Upper lobe of right lung (tissue), 1 donor: ENCODE measurements around the gene TNKS2. TPM values are rescaled to one million over a fixed set of nuclear protein-coding genes. Genes with fewer than 3 reads are reported as not detected.

Experiments used
- ATAC-seq: fragments of 200-7000 bp; cut with Tn5 transposase; one replicate; pipeline ENCODE4 v1.9.1; 2020; ENCODE audit warnings: mild to moderate bottlenecking, moderate library complexity
- DNase-seq: peaks from one replicate; pipeline ENCODE4 v3.0.0-alpha.2; 2020
- H3K27ac ChIP-seq: fragments of 200-600 bp; one replicate; pipeline ENCODE4 v1.8.0; 2022
- H3K27me3 ChIP-seq: fragments of 200-600 bp; one replicate; pipeline ENCODE4 v1.8.0; 2022; ENCODE audit warnings: mild to moderate bottlenecking
- H3K36me3 ChIP-seq: fragments of 200-600 bp; one replicate; pipeline ENCODE4 v1.8.0; 2022
- H3K4me1 ChIP-seq: fragments of 200-600 bp; one replicate; pipeline ENCODE4 v1.8.0; 2022
- H3K4me3 ChIP-seq: fragments of 200-600 bp; one replicate; pipeline ENCODE4 v1.8.0; 2022; ENCODE audit warnings: mild to moderate bottlenecking
- H3K9me3 ChIP-seq: fragments of 200-600 bp; one replicate; pipeline ENCODE4 v1.8.0; 2022
- intact Hi-C: fragments of 100-400 bp; cut with DNase I; formaldehyde crosslinking; loops from one replicate; pipeline ENCODE4 v1.11.0; 2022
- total RNA-seq: library from RNA; stranded (reverse); fragmentation: NEBNext Ultra II Directional; extraction: Animal tissue kit (Norgen Biotek cat#: 25700); gene quantifications from one replicate; pipeline ENCODE4 v1.2.1, GENCODE V29; 2021
- TF ChIP-seq, protein P1 (sequence below): fragments of 200-600 bp; IDR thresholded peaks from one replicate; pipeline ENCODE4 v1.8.0; 2022; ENCODE audit warnings: antibody characterized with exemption
- donor health status: DM: no; HTN: yes; CAD: no; lungs with severe emphysema.

TNKS2 gene
- total RNA-seq, 1 donor from 2014 or later: 40.5 TPM

DNA sequence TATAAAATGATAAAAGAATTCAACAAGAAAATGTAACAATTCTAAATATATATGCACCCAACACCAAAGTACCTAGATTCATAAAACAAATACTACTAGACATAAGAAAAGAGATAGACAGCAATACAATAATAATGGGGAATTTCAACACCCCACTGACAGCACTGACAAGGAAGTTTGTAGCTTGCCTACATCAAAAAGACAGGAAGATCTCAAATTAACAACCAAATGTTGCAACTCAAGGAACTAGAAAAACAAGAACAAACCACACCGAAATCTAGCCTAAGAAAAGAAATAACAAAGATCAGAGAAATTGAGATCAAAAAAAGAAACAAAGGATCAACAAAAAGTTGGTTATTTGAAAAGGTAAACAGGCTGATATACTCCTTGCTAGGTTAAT is 36.5 kb upstream of the TNKS2 start:
- TF ChIP-seq, protein P1, sequence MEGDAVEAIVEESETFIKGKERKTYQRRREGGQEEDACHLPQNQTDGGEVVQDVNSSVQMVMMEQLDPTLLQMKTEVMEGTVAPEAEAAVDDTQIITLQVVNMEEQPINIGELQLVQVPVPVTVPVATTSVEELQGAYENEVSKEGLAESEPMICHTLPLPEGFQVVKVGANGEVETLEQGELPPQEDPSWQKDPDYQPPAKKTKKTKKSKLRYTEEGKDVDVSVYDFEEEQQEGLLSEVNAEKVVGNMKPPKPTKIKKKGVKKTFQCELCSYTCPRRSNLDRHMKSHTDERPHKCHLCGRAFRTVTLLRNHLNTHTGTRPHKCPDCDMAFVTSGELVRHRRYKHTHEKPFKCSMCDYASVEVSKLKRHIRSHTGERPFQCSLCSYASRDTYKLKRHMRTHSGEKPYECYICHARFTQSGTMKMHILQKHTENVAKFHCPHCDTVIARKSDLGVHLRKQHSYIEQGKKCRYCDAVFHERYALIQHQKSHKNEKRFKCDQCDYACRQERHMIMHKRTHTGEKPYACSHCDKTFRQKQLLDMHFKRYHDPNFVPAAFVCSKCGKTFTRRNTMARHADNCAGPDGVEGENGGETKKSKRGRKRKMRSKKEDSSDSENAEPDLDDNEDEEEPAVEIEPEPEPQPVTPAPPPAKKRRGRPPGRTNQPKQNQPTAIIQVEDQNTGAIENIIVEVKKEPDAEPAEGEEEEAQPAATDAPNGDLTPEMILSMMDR: no peak
- Histone ChIP-seq H3K9me3 (no peaks in the 10 kb centered on the region), H3K4me3 (no peak overlapping the region), H3K27ac (no peak overlapping the region), H3K36me3 (no peaks in the 10 kb centered on the region), H3K27me3 (no peaks in the 10 kb centered on the region), H3K4me1 (no peaks in the 10 kb centered on the region)
- intact Hi-C loops: no loop called here
- DNase-seq (no peak), ATAC-seq (no peak)

DNA sequence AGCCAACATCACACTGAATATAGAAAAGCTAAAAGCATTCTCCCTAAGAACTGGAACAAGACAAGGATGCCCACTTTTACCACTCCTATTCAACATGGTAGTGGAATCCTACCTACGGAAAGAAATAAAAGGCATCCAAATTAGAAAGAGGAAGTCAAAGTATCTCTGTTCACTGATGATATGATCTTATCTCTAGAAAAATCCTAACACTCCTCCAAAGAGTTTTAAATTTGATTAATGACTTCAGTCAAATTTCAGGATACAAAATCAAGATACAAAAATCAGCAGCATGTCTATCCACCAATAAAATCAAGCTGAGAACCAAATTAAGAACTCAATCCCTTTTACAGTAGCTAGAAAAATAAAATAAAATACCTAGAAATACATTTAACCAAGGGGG is 35.3 kb upstream of the TNKS2 start:
- intact Hi-C loops: no loop called here

DNA sequence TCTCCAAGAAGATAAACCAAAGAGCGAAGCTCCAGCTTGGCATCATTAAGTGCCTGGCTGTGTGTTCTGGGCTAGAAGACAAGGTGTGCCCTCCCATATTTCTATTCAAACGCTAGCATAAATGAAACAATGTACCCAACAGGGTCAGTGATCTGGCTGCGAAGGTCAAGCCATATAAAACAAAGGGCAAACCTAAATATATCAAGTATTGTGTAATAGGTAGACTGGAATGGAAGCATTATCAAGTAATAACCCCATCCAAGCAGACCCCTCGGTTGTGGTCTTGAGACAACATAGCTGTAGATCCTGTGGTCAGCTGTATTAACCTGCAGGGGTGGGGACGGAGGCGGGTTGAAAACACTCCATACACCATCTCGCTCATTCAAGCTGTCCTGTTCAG is 31.6 kb upstream of the TNKS2 start:
- H3K36me3 ChIP-seq: no peaks in the 10 kb centered on the region
- intact Hi-C loops: no loop called here

More for the DNA sequence above, 35.3 kb upstream of the TNKS2 start:
- Histone ChIP-seq H3K4me1 (no peaks in the 10 kb centered on the region), H3K4me3 (no peak overlapping the region), H3K27me3 (no peaks in the 10 kb centered on the region), H3K36me3 (no peaks in the 10 kb centered on the region), H3K9me3 (no peaks in the 10 kb centered on the region), H3K27ac (no peak overlapping the region)
- TF ChIP-seq, protein P1: no peak
- ATAC-seq (no peak), DNase-seq (no peak)

DNA sequence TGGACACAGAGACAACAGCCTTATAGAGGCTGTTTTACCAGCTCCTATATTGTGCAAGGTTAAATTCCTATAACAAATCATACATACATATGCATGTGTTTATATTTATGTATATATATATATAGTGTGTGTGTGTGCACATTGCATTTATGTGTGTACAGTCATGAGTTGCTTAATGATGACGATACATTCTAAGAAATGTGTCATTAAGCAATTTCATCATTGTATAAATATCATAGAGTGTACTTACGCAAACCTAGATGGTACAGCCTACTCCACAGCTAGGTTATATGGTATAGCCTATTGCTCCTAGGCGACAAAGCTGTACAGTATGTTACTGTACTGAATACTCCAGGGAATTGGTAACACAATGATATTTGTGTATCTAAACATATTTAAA is 30.1 kb upstream of the TNKS2 start:
- H3K9me3 ChIP-seq: no peaks in the 10 kb centered on the region
- H3K27me3 ChIP-seq: no peaks in the 10 kb centered on the region
- no peak overlapping the region for H3K27ac ChIP-seq
- ATAC-seq (no peak), DNase-seq (no peak)
- intact Hi-C loops: no loop called here
- no peaks in the 10 kb centered on the region for H3K36me3 ChIP-seq
- no peak overlapping the region for H3K4me3 ChIP-seq
- TF ChIP-seq, protein P1: no peak
- H3K4me1 ChIP-seq: no peaks in the 10 kb centered on the region

More for the DNA sequence above, 31.6 kb upstream of the TNKS2 start:
- Histone ChIP-seq H3K9me3 (no peaks in the 10 kb centered on the region), H3K27ac (no peak overlapping the region), H3K27me3 (no peaks in the 10 kb centered on the region), H3K4me1 (no peaks in the 10 kb centered on the region), H3K4me3 (no peak overlapping the region)
- TF ChIP-seq, protein P1: no peak
- ATAC-seq (no peak), DNase-seq (no peak)

DNA sequence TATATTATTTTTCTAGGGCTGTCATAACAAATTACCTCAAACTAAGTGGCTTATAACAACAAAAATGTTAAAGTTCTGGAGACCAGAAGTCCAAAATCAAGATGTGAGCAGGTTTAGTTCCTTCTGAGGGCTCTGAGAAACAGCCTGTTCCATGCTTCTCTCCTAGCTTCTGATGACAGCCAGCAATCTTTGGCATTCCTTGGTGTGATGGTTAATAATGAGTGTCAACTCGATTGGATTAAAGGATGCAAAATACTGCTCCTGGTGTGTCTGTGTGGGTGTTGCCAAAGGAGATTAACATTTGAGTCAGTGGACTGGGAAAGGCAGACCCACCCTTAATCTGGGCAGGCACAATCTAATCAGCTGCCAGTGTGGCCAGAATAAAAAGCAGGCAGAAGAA is 26.3 kb upstream of the TNKS2 start:
- DNase-seq (no peak), ATAC-seq (no peak)
- intact Hi-C loops: no loop called here
- Histone ChIP-seq H3K36me3 (no peaks in the 10 kb centered on the region), H3K27me3 (peaks cover 8% of the 10 kb centered on the region), H3K4me1 (no peaks in the 10 kb centered on the region), H3K4me3 (no peak overlapping the region), H3K9me3 (no peaks in the 10 kb centered on the region), H3K27ac (no peak overlapping the region)
- TF ChIP-seq, protein P1: no peak

DNA sequence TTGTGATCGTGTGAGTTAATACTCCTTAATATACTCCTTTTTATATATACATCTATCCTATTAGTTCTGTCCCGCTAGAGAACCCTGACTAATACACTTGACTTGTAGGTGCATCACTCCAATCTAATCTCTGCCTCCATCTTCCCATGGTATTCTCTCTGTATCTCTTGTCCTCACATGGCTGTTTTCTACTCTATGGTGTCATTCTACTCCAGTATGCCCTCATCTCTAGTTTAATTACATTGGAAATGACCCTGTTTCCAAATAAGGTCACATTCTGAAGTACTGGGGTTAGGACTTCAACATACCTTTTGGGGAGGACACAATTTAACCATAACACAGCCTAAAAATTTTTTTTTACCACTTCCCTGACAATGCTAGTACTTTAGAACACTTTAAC is 25.8 kb upstream of the TNKS2 start:
- peaks cover 8% of the 10 kb centered on the region for H3K27me3 ChIP-seq
- H3K4me3 ChIP-seq: no peak overlapping the region
- no peak overlapping the region for H3K27ac ChIP-seq
- TF ChIP-seq, protein P1: no peak
- DNase-seq: no peak
- intact Hi-C loops: no loop called here
- H3K36me3 ChIP-seq: no peaks in the 10 kb centered on the region
- no peaks in the 10 kb centered on the region for H3K4me1 ChIP-seq
- no peaks in the 10 kb centered on the region for H3K9me3 ChIP-seq
- no peak for ATAC-seq
